Stimulated activated CD8-positive, alpha-beta memory T cell treated with anti-CD3 and anti-CD28 coated beads, Interleukin-4, amount 100 ng/mL, for 24 hours (primary cell): Measurements from ENCODE around the gene CAPS.

ENCODE experiments used
- DNase-seq: peaks from one replicate; pipeline ENCODE4 v3.0.0-alpha.2; 2020; ENCODE audit warnings: low read depth

The CAPS gene

GRCh38 chr19:5910638-5910907, 3.5 kb upstream of the CAPS start:
- DNase-seq, result no peak

- no peak for DNase-seq
Measured at GRCh38 chr19:5911366-5911765, 2.7 kb upstream of the CAPS start.

GRCh38 chr19:5914358-5914774, 312 bp downstream of the CAPS start:
- DNase-seq, result no peak

GRCh38 chr19:5914946-5915781, 1.1 kb downstream of the CAPS start:
- no peak for DNase-seq

GRCh38 chr19:5915782-5916165, 1.7 kb downstream of the CAPS start:
- DNase-seq, result no peak

GRCh38 chr19:5916181-5916708, 2.2 kb downstream of the CAPS start:
- DNase-seq, result no peak

GRCh38 chr19:5917431-5918107, 3.5 kb downstream of the CAPS start:
- no peak for DNase-seq

- no peak for DNase-seq
Measured at GRCh38 chr19:5918463-5919079, 4.5 kb downstream of the CAPS start.

- DNase-seq, result no peak
Measured at GRCh38 chr19:5921516-5922160, 7.6 kb downstream of the CAPS start.

- no peak for DNase-seq
Measured at GRCh38 chr19:5922161-5922545, 8.1 kb downstream of the CAPS start.

- DNase-seq, result no peak
Measured at GRCh38 chr19:5923356-5923755, 9.3 kb downstream of the CAPS start.

- DNase-seq, result no peak
Measured at GRCh38 chr19:5925830-5926427, 11.9 kb downstream of the CAPS start.

- no peak for DNase-seq
Measured at GRCh38 chr19:5926641-5927440, 12.8 kb downstream of the CAPS start.

GRCh38 chr19:5927441-5927821, 13.4 kb downstream of the CAPS start:
- no peak for DNase-seq

- DNase-seq, result no peak
Measured at GRCh38 chr19:5929179-5929578, 15.1 kb downstream of the CAPS start.

GRCh38 chr19:5929625-5930024, 15.6 kb downstream of the CAPS start:
- no peak for DNase-seq

GRCh38 chr19:5931251-5931650, 17.2 kb downstream of the CAPS start:
- no peak for DNase-seq

- DNase-seq, result no peak
Measured at GRCh38 chr19:5932146-5932545, 18.1 kb downstream of the CAPS start.

GRCh38 chr19:5932609-5933262, 18.7 kb downstream of the CAPS start:
- no peak for DNase-seq

- no peak for DNase-seq
Measured at GRCh38 chr19:5933391-5934068, 19.5 kb downstream of the CAPS start.

- no peak for DNase-seq
Measured at GRCh38 chr19:5934069-5934401, 20.0 kb downstream of the CAPS start.
